ENCODE measurements around the gene SNX6. TPM values are rescaled to one million over a fixed set of nuclear protein-coding genes. Genes with fewer than 3 reads are reported as not detected.
A peak's percentile ranks its signal among the peaks of the same experiment; 100 is the strongest.
"Not testable (repeated sequence)": the region's sequence is repeated elsewhere in the genome, so short reads cannot be mapped to it uniquely, and the experiment has no call there.

The SNX6 gene
- total RNA-seq, 1 donor from 2014 or later = 73.4 TPM

GRCh38 chr14:34646570-34647255 is 16.8 kb upstream of the SNX6 start:
- TF ChIP-seq CTCF (IDR thresholded peaks at IDR 0.05; ENCODE audit: unreplicated experiment) = no peak
- Mint-ChIP-seq H3K4me3 (ENCODE audit: low read depth) (no peak overlapping the region), H3K9me3 (ENCODE audit: low read depth) (no peaks in the 10 kb centered on the region), H3K4me1 (ENCODE audit: low read depth) (no peaks in the 10 kb centered on the region), H3K27ac (no peak overlapping the region), H3K36me3 (ENCODE audit: insufficient read depth) (no peaks in the 10 kb centered on the region), H3K27me3 (no peaks in the 10 kb centered on the region)
- DNase-seq (ENCODE audit: low spot score, unreplicated experiment) = no peak

DNA sequence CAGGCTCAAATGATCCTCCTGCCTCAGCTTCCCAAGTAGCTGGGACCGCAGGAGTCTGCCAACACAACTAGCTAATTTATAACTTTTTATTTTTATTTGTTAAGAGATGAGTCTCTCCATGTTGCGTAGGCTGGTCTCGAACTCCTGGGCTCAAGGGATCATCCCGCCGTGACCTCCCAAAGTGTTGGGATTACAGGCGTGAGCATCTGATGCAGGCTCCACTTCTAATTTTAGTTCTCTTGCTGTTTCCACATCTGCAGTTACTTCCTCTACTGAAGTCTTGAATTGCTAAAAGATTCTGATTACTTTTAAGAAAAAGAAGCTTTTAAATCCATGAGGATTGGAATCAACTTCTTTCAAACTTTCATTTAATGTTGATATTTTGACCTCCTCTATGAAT is 13.4 kb upstream of the SNX6 start:
- H3K36me3 Mint-ChIP-seq (ENCODE audit: insufficient read depth) = no peaks in the 10 kb centered on the region
- no peak for TF ChIP-seq CTCF (IDR thresholded peaks at IDR 0.05; ENCODE audit: unreplicated experiment)
- no peaks in the 10 kb centered on the region for H3K27me3 Mint-ChIP-seq
- H3K9me3 Mint-ChIP-seq (ENCODE audit: low read depth) = no peaks in the 10 kb centered on the region
- no peak overlapping the region for H3K27ac Mint-ChIP-seq
- peaks cover 2% of the 10 kb centered on the region for H3K4me1 Mint-ChIP-seq (ENCODE audit: low read depth)
- H3K4me3 Mint-ChIP-seq (ENCODE audit: low read depth) = no peak overlapping the region
- DNase-seq (ENCODE audit: low spot score, unreplicated experiment) = no peak

- no peak overlapping the region for H3K4me3 Mint-ChIP-seq (ENCODE audit: low read depth)
- no peak for TF ChIP-seq CTCF (IDR thresholded peaks at IDR 0.05; ENCODE audit: unreplicated experiment)
- no peaks in the 10 kb centered on the region for H3K9me3 Mint-ChIP-seq (ENCODE audit: low read depth)
- no peaks in the 10 kb centered on the region for H3K36me3 Mint-ChIP-seq (ENCODE audit: insufficient read depth)
- H3K27ac Mint-ChIP-seq = no peak overlapping the region
- no peaks in the 10 kb centered on the region for H3K27me3 Mint-ChIP-seq
- peaks cover 2% of the 10 kb centered on the region for H3K4me1 Mint-ChIP-seq (ENCODE audit: low read depth)
- DNase-seq (ENCODE audit: low spot score, unreplicated experiment) = no peak
Observed at GRCh38 chr14:34642595-34642994, 12.6 kb upstream of the SNX6 start.

GRCh38 chr14:34640826-34641225 is 10.9 kb upstream of the SNX6 start:
- Mint-ChIP-seq H3K36me3 (ENCODE audit: insufficient read depth) (no peaks in the 10 kb centered on the region), H3K4me3 (ENCODE audit: low read depth) (no peak overlapping the region), H3K27me3 (no peaks in the 10 kb centered on the region), H3K4me1 (ENCODE audit: low read depth) (peaks cover 2% of the 10 kb centered on the region), H3K9me3 (ENCODE audit: low read depth) (no peaks in the 10 kb centered on the region), H3K27ac (peak overlapping the region; percentile 12)
- no peak for TF ChIP-seq CTCF (IDR thresholded peaks at IDR 0.05; ENCODE audit: unreplicated experiment)
- no peak for DNase-seq (ENCODE audit: low spot score, unreplicated experiment)

GRCh38 chr14:34634360-34634771 is 4.4 kb upstream of the SNX6 start:
- not testable (repeated sequence) for H3K4me3 Mint-ChIP-seq (ENCODE audit: low read depth); H3K27ac Mint-ChIP-seq; H3K9me3 Mint-ChIP-seq (ENCODE audit: low read depth); H3K27me3 Mint-ChIP-seq; H3K36me3 Mint-ChIP-seq (ENCODE audit: insufficient read depth); DNase-seq (ENCODE audit: low spot score, unreplicated experiment); H3K4me1 Mint-ChIP-seq (ENCODE audit: low read depth)

DNA sequence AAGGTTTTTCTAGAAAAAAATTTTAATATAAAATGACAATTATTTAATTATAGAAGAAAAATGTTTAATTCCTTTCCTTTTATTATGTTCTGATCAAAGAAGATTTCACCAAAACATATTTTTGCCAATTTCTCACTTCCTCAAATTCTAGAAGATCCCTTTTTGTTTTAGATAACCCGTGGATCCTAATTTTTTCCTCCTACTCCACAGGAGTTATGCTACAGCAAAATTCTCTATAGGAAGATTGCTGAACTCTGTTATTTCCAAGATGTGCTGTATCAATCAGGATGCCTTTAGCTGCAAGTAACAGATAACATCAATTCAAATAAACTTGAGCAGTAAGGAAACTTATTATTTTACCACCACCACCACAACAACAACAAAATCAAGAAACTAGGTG is 3.8 kb upstream of the SNX6 start:
- Mint-ChIP-seq H3K36me3 (ENCODE audit: insufficient read depth) (peaks cover 2% of the 10 kb centered on the region), H3K9me3 (ENCODE audit: low read depth) (peaks cover 4% of the 10 kb centered on the region), H3K4me1 (ENCODE audit: low read depth) (peaks cover 4% of the 10 kb centered on the region), H3K4me3 (ENCODE audit: low read depth) (no peak overlapping the region), H3K27me3 (peaks cover 4% of the 10 kb centered on the region), H3K27ac (no peak overlapping the region)
- no peak for TF ChIP-seq CTCF (IDR thresholded peaks at IDR 0.05; ENCODE audit: unreplicated experiment)
- DNase-seq (ENCODE audit: low spot score, unreplicated experiment) = no peak

Data from progenitor cell of endocrine pancreas (in vitro differentiated cells).